Measurements from ENCODE around the gene B3GNT7.
"Not testable (repeated sequence)": the region's sequence is repeated elsewhere in the genome, so short reads cannot be mapped to it uniquely, and the experiment has no call there.

B3GNT7 gene

GRCh38 chr2:231404183-231404578, 8.7 kb downstream of the B3GNT7 start:
- not testable (repeated sequence) for DNase-seq

- DNase-seq, result not testable (repeated sequence)
These were observed 10.3 kb downstream of the B3GNT7 start for GRCh38 chr2:231405601-231406367.

GRCh38 chr2:231407686-231408085, 12.2 kb downstream of the B3GNT7 start:
- not testable (repeated sequence) for DNase-seq

GRCh38 chr2:231408304-231408703, 12.8 kb downstream of the B3GNT7 start:
- DNase-seq, result not testable (repeated sequence)

- no peak for DNase-seq
These were observed 14.3 kb downstream of the B3GNT7 start for GRCh38 chr2:231409776-231410175.

- no peak for DNase-seq
These were observed 14.9 kb downstream of the B3GNT7 start for GRCh38 chr2:231410293-231411004.

- no peak for DNase-seq
These were observed 15.7 kb downstream of the B3GNT7 start for GRCh38 chr2:231411237-231411636.

GRCh38 chr2:231411831-231412617, 16.5 kb downstream of the B3GNT7 start:
- peak; percentile 63 to 80 for DNase-seq

- DNase-seq, result no peak
These were observed 17.1 kb downstream of the B3GNT7 start for GRCh38 chr2:231412618-231412963.

GRCh38 chr2:231413456-231413855, 17.9 kb downstream of the B3GNT7 start:
- DNase-seq, result no peak

GRCh38 chr2:231413921-231414476, 18.5 kb downstream of the B3GNT7 start:
- DNase-seq, result no peak

GRCh38 chr2:231415029-231415428, 19.5 kb downstream of the B3GNT7 start:
- no peak for DNase-seq

- no peak for DNase-seq
These were observed 23.5 kb downstream of the B3GNT7 start for GRCh38 chr2:231418820-231419640.

GRCh38 chr2:231421051-231421580, 25.6 kb downstream of the B3GNT7 start:
- no peak for DNase-seq

- peak in 1 of 2 experiments; percentile 22 for DNase-seq
These were observed 26.5 kb downstream of the B3GNT7 start for GRCh38 chr2:231422056-231422455.

GRCh38 chr2:231423176-231423575, 27.7 kb downstream of the B3GNT7 start:
- DNase-seq, result no peak

GRCh38 chr2:231425291-231425810, 29.8 kb downstream of the B3GNT7 start:
- DNase-seq, result no peak

- no peak for DNase-seq
These were observed 30.5 kb downstream of the B3GNT7 start for GRCh38 chr2:231425811-231426703.

GRCh38 chr2:231427116-231427515, 31.6 kb downstream of the B3GNT7 start:
- no peak for DNase-seq

- DNase-seq, result no peak
These were observed 33.6 kb downstream of the B3GNT7 start for GRCh38 chr2:231429152-231429551.

GRCh38 chr2:231429901-231430300, 34.4 kb downstream of the B3GNT7 start:
- no peak for DNase-seq
